SJCRH30 (cell line): Measurements from ENCODE around the gene TRIM58. TPM values are rescaled to one million over a fixed set of nuclear protein-coding genes. Genes with fewer than 3 reads are reported as not detected.

Experiments used
- DNase-seq, 2 experiments: peaks; one replicate each; pipeline ENCODE4 v3.0.0-alpha.2; 2015 to 2020
- H3K27ac ChIP-seq: fragments of 250-450 bp; sonication (Bioruptor Pico); 2 replicates; pipeline ENCODE4 v1.5.1; 2020; ENCODE audit warnings: mild to moderate bottlenecking, moderate library complexity
- H3K27me3 ChIP-seq: fragments of 250-450 bp; sonication (Bioruptor Pico); 2 replicates; pipeline ENCODE4 v1.5.1; 2020; ENCODE audit warnings: mild to moderate bottlenecking, moderate library complexity
- H3K36me3 ChIP-seq: fragments of 250-450 bp; sonication (Bioruptor Pico); 2 replicates; pipeline ENCODE4 v1.5.1; 2020; ENCODE audit warnings: mild to moderate bottlenecking, moderate library complexity
- H3K4me1 ChIP-seq: fragments of 250-450 bp; sonication (Bioruptor Pico); 2 replicates; pipeline ENCODE4 v1.5.1; 2020; ENCODE audit warnings: mild to moderate bottlenecking, moderate library complexity
- H3K4me3 ChIP-seq: fragments of 250-450 bp; sonication (Bioruptor Pico); 2 replicates; pipeline ENCODE4 v1.5.1; 2020; ENCODE audit warnings: mild to moderate bottlenecking, moderate library complexity
- H3K9me3 ChIP-seq: fragments of 250-450 bp; sonication (Bioruptor Pico); replicated peaks from 2 replicates; pipeline ENCODE4 v1.5.1; 2020; ENCODE audit warnings: mild to moderate bottlenecking, moderate library complexity
- total RNA-seq: library from RNA; depleted of rRNA; stranded (reverse); fragments of >200 nt; shearing (Covaris generic); gene quantifications from 2 replicates; pipeline ENCODE4 v1.2.3, GENCODE V29; 2014

Gene TRIM58
- total RNA-seq, 1 experiment from 2014 or later: not detected

DNA sequence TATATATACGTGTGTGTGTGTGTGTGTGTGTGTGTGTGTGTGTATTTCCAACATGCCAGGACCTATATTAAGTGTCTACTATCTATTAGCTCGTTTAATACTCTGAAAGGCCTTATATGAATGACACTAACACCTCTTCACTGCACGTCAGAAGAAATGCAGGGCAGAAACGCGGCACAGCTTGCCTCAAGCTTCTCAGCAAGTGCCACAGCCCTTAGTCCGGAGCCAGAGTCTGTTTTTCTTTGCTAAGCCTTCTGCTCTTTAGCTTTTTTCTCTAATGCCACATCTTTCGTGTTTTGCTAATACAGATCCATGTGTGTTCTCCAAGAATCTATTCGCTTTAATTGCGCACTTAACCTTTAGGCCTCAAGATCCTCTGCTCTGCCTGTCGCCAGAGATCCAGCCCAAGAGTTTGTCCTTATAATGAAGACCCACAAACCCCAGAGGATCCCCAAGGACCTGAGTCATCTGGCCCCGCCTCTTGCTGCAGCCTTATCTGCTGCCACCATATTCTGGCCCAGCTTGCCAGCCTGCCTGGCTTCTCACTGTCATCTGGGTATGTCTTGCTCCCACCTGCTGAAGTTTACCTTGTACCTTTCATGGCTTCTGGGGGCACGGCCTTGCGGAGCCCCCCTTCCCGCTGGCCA lies 2.0 kb upstream of the TRIM58 start:
- no peak for DNase-seq
- H3K36me3 ChIP-seq: no peaks in the 10 kb centered on the region
- no peaks in the 10 kb centered on the region for H3K9me3 ChIP-seq

DNA sequence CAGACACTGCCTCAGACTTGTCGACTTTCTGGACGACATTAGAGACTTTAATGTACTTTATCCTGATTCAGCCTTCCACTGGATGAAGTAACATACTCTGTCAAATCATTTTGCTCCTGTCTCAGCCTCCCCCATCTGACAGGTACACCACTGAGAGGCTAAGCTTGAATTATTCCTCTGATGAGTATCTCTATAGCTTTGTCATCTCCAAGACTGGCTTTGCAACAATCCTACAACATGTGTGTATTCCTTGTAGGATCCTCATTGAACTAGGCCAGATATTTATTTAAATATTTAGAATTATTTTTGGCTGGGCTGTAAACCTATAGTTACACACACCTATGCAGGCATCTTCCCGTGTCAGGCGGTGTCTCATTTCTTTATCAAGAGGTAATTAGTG lies 1.1 kb upstream of the TRIM58 start:
- H3K36me3 ChIP-seq: no peaks in the 10 kb centered on the region
- H3K27ac ChIP-seq: no peak overlapping the region
- no peaks in the 10 kb centered on the region for H3K4me1 ChIP-seq
- no peaks in the 10 kb centered on the region for H3K9me3 ChIP-seq
- no peak overlapping the region for H3K4me3 ChIP-seq
- H3K27me3 ChIP-seq: no peaks in the 10 kb centered on the region
- DNase-seq: no peak

More for the DNA sequence above, 2.0 kb upstream of the TRIM58 start:
- no peaks in the 10 kb centered on the region for H3K4me1 ChIP-seq
- no peak overlapping the region for H3K27ac ChIP-seq
- H3K4me3 ChIP-seq: no peak overlapping the region
- no peaks in the 10 kb centered on the region for H3K27me3 ChIP-seq

DNA sequence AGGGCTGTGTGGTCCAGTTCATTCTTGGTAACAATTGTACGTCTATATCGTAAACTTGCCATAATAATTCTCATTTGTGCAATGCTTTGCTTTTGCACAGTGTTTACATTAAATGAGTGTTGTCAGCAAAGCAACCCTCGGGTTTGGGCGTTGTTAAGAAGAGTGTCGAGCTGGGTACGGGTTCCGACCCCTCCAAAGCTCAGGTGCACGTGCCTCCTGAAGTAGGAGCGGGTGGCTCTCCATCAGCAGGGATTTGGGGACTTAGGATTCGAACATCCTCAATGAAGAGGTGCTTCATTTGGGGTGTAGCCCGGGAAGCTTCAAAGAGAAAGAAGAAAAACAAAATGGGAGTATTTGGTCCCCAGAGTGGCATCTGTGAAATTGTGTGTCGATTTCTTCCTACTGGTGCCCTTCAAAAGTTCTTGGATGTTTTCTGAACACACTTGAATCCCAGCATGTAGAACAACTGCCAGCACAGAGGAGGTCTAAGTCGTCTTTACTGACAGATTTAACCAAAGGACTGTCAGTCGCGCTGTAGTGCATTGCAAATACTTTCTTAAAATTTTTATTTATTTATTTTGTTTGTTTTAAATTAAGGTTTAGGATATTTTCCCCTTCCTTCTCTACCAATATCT lies 1.1 kb downstream of the TRIM58 start:
- DNase-seq: no peak
- H3K36me3 ChIP-seq: no peaks in the 10 kb centered on the region
- H3K4me3 ChIP-seq: no peak overlapping the region
- no peaks in the 10 kb centered on the region for H3K9me3 ChIP-seq
- H3K27me3 ChIP-seq: no peaks in the 10 kb centered on the region
- no peak overlapping the region for H3K27ac ChIP-seq
- H3K4me1 ChIP-seq: no peaks in the 10 kb centered on the region

- DNase-seq: no peak
- H3K27me3 ChIP-seq: no peaks in the 10 kb centered on the region
- no peaks in the 10 kb centered on the region for H3K9me3 ChIP-seq
- no peak overlapping the region for H3K4me3 ChIP-seq
- no peaks in the 10 kb centered on the region for H3K36me3 ChIP-seq
- H3K27ac ChIP-seq: no peak overlapping the region
- H3K4me1 ChIP-seq: no peaks in the 10 kb centered on the region
These were observed 5.8 kb downstream of the TRIM58 start for GRCh38 chr1:247862756-247863155.

GRCh38 chr1:247864644-247865043 lies 7.7 kb downstream of the TRIM58 start:
- DNase-seq: no peak
- Histone ChIP-seq H3K4me3 (no peak overlapping the region), H3K9me3 (no peaks in the 10 kb centered on the region), H3K27ac (no peak overlapping the region), H3K36me3 (no peaks in the 10 kb centered on the region), H3K4me1 (no peaks in the 10 kb centered on the region), H3K27me3 (no peaks in the 10 kb centered on the region)

DNA sequence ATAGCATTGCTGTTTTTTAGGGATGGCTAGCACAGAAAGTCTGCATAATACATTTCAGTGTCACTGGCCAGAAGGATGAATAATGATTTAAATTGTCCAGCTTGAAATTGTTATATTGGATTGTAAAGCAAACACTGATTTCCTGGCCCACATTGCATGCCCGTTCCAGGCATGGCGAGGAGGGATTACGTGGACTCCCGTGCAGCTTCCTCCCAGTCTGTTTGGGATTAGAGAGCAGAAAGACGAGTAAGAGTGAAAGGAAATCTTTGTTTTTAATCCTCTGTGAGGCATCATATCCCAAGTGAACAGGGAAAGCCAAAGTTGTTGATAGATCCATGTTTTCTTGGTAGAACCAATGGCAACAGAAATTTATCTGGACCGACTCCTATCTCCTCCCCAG lies 8.4 kb downstream of the TRIM58 start:
- Histone ChIP-seq H3K4me3 (no peak overlapping the region), H3K36me3 (no peaks in the 10 kb centered on the region), H3K9me3 (no peaks in the 10 kb centered on the region), H3K27ac (no peak overlapping the region), H3K27me3 (no peaks in the 10 kb centered on the region), H3K4me1 (no peaks in the 10 kb centered on the region)
- no peak for DNase-seq

GRCh38 chr1:247883346-247883745 lies 26.4 kb downstream of the TRIM58 start:
- H3K9me3 ChIP-seq: no peaks in the 10 kb centered on the region
- no peak for DNase-seq
- H3K4me3 ChIP-seq: no peak overlapping the region
- no peak overlapping the region for H3K27ac ChIP-seq
- H3K27me3 ChIP-seq: no peaks in the 10 kb centered on the region
- H3K4me1 ChIP-seq: no peaks in the 10 kb centered on the region
- H3K36me3 ChIP-seq: no peaks in the 10 kb centered on the region

GRCh38 chr1:247884797-247885413 lies 27.9 kb downstream of the TRIM58 start:
- no peaks in the 10 kb centered on the region for H3K27me3 ChIP-seq
- DNase-seq: no peak
- H3K27ac ChIP-seq: no peak overlapping the region
- H3K36me3 ChIP-seq: no peaks in the 10 kb centered on the region
- H3K9me3 ChIP-seq: no peaks in the 10 kb centered on the region
- no peaks in the 10 kb centered on the region for H3K4me1 ChIP-seq
- H3K4me3 ChIP-seq: no peak overlapping the region

- Histone ChIP-seq H3K36me3 (no peaks in the 10 kb centered on the region), H3K9me3 (no peaks in the 10 kb centered on the region), H3K4me1 (no peaks in the 10 kb centered on the region), H3K27me3 (no peaks in the 10 kb centered on the region), H3K4me3 (no peak within 1 kb of the TSS), H3K27ac (no peak within 1 kb of the TSS)
- no peak for DNase-seq
These were observed 38.2 kb downstream of the TRIM58 start, which contains the start of gene OR2W3 for GRCh38 chr1:247895163-247895637. Gene OR2W3, plus strand, starts transcription at chr1:247895587. Its CDS starts 0 bp downstream, at chr1:247895587.

- Histone ChIP-seq H3K36me3 (no peaks in the 10 kb centered on the region), H3K27me3 (no peaks in the 10 kb centered on the region), H3K27ac (no peak overlapping the region), H3K9me3 (no peaks in the 10 kb centered on the region), H3K4me1 (no peaks in the 10 kb centered on the region), H3K4me3 (no peak overlapping the region)
- DNase-seq: no peak
These were observed 39.0 kb downstream of the TRIM58 start for GRCh38 chr1:247895976-247896375.

DNA sequence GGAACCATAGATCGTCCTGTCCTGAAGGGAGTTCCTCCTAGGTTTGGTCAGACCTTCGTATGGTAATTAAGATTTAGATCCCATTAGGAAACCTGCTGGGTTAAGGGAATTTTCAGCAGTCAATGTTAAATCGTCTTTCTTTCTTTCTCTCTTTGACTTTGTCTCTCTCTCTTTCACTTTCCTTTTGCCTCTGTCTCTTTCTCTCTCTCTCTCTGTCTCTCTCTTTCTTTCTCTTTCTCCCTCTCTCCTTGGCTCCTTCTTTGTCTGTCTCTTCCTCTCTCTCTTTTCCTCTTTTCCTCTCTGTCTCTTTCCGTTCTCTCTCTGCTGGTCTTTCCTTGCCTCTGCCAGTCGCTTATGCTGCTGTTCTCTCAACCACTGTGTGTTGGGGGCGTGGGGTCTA lies 47.1 kb downstream of the TRIM58 start:
- Histone ChIP-seq H3K4me3 (no peak overlapping the region), H3K9me3 (no peaks in the 10 kb centered on the region), H3K4me1 (no peaks in the 10 kb centered on the region), H3K27me3 (no peaks in the 10 kb centered on the region), H3K27ac (no peak overlapping the region), H3K36me3 (no peaks in the 10 kb centered on the region)
- DNase-seq: no peak

DNA sequence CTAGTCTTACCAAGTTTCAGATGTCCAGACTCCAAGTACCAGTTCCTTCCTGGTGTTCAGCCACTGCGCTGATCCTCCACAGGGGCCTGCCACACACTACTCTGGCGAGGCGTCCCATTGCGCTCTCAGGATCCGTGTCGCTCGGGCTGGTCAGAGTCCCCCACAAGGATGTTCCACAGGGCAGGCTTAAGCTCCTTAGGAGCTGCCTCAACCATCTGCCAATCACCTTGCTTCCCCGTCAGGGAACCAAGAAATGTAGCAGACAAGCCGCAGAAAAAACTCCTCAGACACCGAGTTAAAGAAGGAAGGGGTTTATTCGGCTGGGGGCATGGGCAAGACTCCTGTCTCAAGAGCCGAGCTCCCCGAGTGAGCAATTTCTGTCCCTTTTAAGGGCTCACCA lies 48.2 kb downstream of the TRIM58 start:
- H3K27me3 ChIP-seq: no peaks in the 10 kb centered on the region
- H3K4me1 ChIP-seq: no peaks in the 10 kb centered on the region
- no peaks in the 10 kb centered on the region for H3K36me3 ChIP-seq
- H3K4me3 ChIP-seq: no peak overlapping the region
- no peak for DNase-seq
- H3K27ac ChIP-seq: no peak overlapping the region
- no peaks in the 10 kb centered on the region for H3K9me3 ChIP-seq

DNA sequence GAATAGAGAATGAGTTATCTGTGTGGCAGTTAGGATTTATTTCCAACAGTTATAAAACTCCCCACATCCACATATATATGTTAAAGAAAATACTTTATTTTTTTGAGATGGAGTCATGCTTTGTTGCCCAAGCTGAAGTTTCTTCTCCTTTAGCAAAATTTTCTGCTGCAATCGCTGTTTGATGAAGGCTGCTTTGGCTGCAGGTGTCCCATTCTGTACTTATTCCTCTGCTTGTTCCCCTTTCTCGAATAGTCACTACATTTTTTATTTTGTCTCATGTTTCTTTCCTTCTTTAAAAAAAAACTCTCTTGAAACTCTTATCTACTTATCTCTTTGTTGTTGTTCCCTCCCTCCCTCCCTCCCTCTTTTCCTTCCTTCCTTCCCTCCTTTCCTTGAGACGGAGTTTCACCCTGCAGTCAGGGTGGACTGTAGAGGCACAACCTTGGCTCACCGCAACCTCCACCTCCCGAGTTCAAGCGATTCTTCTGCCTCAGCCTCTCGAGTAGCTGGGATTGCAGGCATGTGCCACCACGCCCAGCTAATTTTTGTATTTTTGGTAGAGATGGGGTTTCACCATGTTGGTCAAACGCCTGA lies 49.0 kb downstream of the TRIM58 start:
- Histone ChIP-seq H3K27me3 (no peaks in the 10 kb centered on the region), H3K4me1 (no peaks in the 10 kb centered on the region), H3K4me3 (no peak overlapping the region), H3K36me3 (no peaks in the 10 kb centered on the region), H3K27ac (no peak overlapping the region), H3K9me3 (no peaks in the 10 kb centered on the region)
- DNase-seq: no peak

DNA sequence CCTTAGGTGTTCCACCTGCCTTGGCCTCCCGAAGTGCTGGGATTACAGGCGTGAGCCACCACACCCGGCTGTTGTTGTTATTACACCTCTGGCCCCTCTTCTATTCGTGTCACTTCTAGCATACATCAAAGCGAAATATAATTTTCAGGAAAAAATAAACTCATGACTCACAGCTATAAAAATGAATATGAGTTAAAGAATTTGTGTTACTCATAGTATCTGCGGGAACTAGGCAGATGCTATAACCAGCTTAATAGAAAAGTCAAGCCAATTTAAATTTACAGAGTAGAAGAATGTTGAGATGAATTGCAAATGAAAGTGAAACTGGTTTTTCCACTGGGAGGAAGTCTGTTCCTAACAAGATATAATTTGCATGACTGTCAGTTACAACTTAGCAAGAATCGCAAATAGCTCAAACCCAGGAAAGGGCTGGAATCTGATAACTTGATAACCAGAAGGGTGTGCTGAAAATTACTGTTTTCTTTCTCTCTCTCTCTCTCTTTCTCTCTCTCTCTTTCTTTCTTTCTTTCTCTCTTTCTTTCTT lies 49.6 kb downstream of the TRIM58 start:
- no peaks in the 10 kb centered on the region for H3K9me3 ChIP-seq
- no peaks in the 10 kb centered on the region for H3K4me1 ChIP-seq
- H3K27me3 ChIP-seq: no peaks in the 10 kb centered on the region
- H3K4me3 ChIP-seq: no peak overlapping the region
- H3K27ac ChIP-seq: no peak overlapping the region
- H3K36me3 ChIP-seq: no peaks in the 10 kb centered on the region
- no peak for DNase-seq

- H3K27ac ChIP-seq: no peak overlapping the region
- no peak for DNase-seq
These were observed 51.8 kb downstream of the TRIM58 start for GRCh38 chr1:247908766-247909165.

More at GRCh38 chr1:247908766-247909165, 51.8 kb downstream of the TRIM58 start:
- H3K27me3 ChIP-seq: no peaks in the 10 kb centered on the region
- no peaks in the 10 kb centered on the region for H3K36me3 ChIP-seq
- no peaks in the 10 kb centered on the region for H3K4me1 ChIP-seq
- no peaks in the 10 kb centered on the region for H3K9me3 ChIP-seq
- no peak overlapping the region for H3K4me3 ChIP-seq
